Panc1 (cell line): Measurements from ENCODE around the gene RABL3. TPM values are rescaled to one million over a fixed set of nuclear protein-coding genes. Genes with fewer than 3 reads are reported as not detected.

ENCODE experiments used
- ATAC-seq: fragments of 200-7000 bp; cut with Tn5 transposase; 2 replicates; pipeline ENCODE4 v1.9.1; 2020; ENCODE audit warnings: mild to moderate bottlenecking, moderate library complexity
- BruUV-seq: library from RNA; stranded (reverse); fragments of 400-500 nt; replicated peaks from 2 replicates; lab custom pipeline; 2021; lab: Mats Ljungman, UMichigan
- CTCF ChIA-PET: fragments of 300-600 bp; sonication (Branson Sonifier 250); formaldehyde crosslinking; loops from one replicate; lab custom pipeline; 2022; ENCODE audit warnings: antibody characterized with exemption; lab: Charles Lee
- POLR2A ChIA-PET: fragments of 300-600 bp; sonication (Branson Sonifier 250); formaldehyde crosslinking; loops from one replicate; lab custom pipeline; 2022; ENCODE audit warnings: antibody characterized with exemption; lab: Charles Lee
- DNase-seq: peaks from one replicate; pipeline ENCODE4 v3.0.0-alpha.2; 2010; ENCODE audit warnings: low read depth, low spot score
- H3K27ac ChIP-seq: 2 replicates; pipeline ENCODE4 v1.5.1; 2011; ENCODE audit warnings: mild to moderate bottlenecking, low read length, inconsistent platforms
- H3K27me3 ChIP-seq: fragments of 200-500 bp; sonication (Bioruptor generic); 2 replicates; pipeline ENCODE4 v1.6.0; 2014; ENCODE audit warnings: low read length, inconsistent platforms; ENCODE audit not compliant: control insufficient read depth, insufficient read depth
- H3K36me3 ChIP-seq: fragments of 200-500 bp; sonication (Bioruptor generic); 2 replicates; pipeline ENCODE4 v1.5.1; 2014; ENCODE audit warnings: inconsistent platforms, mild to moderate bottlenecking, low read length, moderate library complexity; ENCODE audit not compliant: control insufficient read depth, insufficient read depth
- H3K4me1 ChIP-seq: 2 replicates; pipeline ENCODE4 v1.5.1; 2011; ENCODE audit warnings: inconsistent platforms, mild to moderate bottlenecking, low read length, moderate library complexity; ENCODE audit not compliant: control insufficient read depth, insufficient read depth
- H3K4me3 ChIP-seq, 2 experiments: 2 replicates each; pipeline ENCODE4 v1.5.1; 2011 to 2012; ENCODE audit warnings: low read depth in 2 of 2, low read length in 2 of 2, mild to moderate bottlenecking in 2 of 2, inconsistent platforms in 1 of 2, moderate library complexity in 1 of 2
- H3K9me3 ChIP-seq: fragments of 200-500 bp; sonication (Bioruptor generic); 2 replicates; pipeline ENCODE4 v1.5.1; 2014; ENCODE audit warnings: low read depth, mild to moderate bottlenecking, inconsistent platforms, low read length, moderate library complexity; ENCODE audit not compliant: control insufficient read depth, insufficient read depth
- CTCF ChIP-seq: fragments of 450-650 bp; IDR thresholded peaks from 2 replicates; pipeline ENCODE4 v1.5.1; 2017; ENCODE audit warnings: mild to moderate bottlenecking
- POLR2AphosphoS5 ChIP-seq: IDR thresholded peaks from 2 replicates; pipeline ENCODE4 v1.6.1; 2012; ENCODE audit warnings: mild to moderate bottlenecking, low read depth, low read length, moderate library complexity
- REST ChIP-seq, 2 experiments: IDR thresholded peaks; 2 replicates each; pipeline ENCODE4 v1.6.1; 2011 to 2012; ENCODE audit warnings: low read depth in 2 of 2, control low read depth in 1 of 2, low read length in 1 of 2, mild to moderate bottlenecking in 1 of 2, moderate library complexity in 1 of 2; ENCODE audit not compliant: insufficient read depth in 1 of 2
- SIN3A ChIP-seq: IDR thresholded peaks from 2 replicates; pipeline ENCODE4 v1.6.1; 2012; ENCODE audit warnings: low read depth, mild to moderate bottlenecking, low read length, moderate library complexity, borderline replicate concordance; ENCODE audit not compliant: insufficient read depth
- TCF7L2 ChIP-seq: IDR thresholded peaks from 2 replicates; pipeline ENCODE4 v1.6.1; 2011; ENCODE audit warnings: mild to moderate bottlenecking, low read depth, low read length, inconsistent platforms
- in situ Hi-C: cut with HindIII; loops from 2 replicates; pipeline ENCODE4 v1.10.0; 2016; ENCODE audit warnings: low sequenced_read_pairs, low pct_unique_long_range_greater_than_20kb
- intact Hi-C: fragments of 100-400 bp; cut with micrococcal nuclease; formaldehyde crosslinking; loops from one replicate; pipeline ENCODE4 v1.10.0; 2022; ENCODE audit not compliant: unreplicated experiment
- total RNA-seq: library from RNA; stranded (reverse); gene quantifications from one replicate; pipeline ENCODE4 v1.2.1, GENCODE V29; 2021; ENCODE audit not compliant: unreplicated experiment

RABL3 gene
- total RNA-seq, 1 experiment from 2014 or later = 15.8 TPM

- ChIA-PET CTCF (no interaction called here), POLR2A (no interaction called here)
- Histone ChIP-seq H3K36me3 (no peaks in the 10 kb centered on the region), H3K9me3 (no peaks in the 10 kb centered on the region), H3K27ac (no peak overlapping the region), H3K4me3 (no peak overlapping the region), H3K27me3 (no peaks in the 10 kb centered on the region), H3K4me1 (no peaks in the 10 kb centered on the region)
- intact Hi-C loops = no loop called here
- in situ Hi-C loops = no loop called here
- no peak for TF ChIP-seq CTCF
- TF ChIP-seq REST (IDR thresholded peaks at IDR 0.05; ENCODE audit: insufficient read depth in 1 of 2, low read depth in 2 of 2, low read length in 1 of 2) = no peak
- TF ChIP-seq SIN3A = no peak
- TF ChIP-seq POLR2AphosphoS5 = no peak
- no peak for TF ChIP-seq TCF7L2
- DNase-seq (no peak), ATAC-seq (no peak)
- no TSS peak for BruUV-seq
Measured at GRCh38 chr3:120770891-120771290, 28.6 kb upstream of the RABL3 start.

- Histone ChIP-seq H3K4me3 (no peak overlapping the region), H3K27ac (no peak overlapping the region), H3K36me3 (no peaks in the 10 kb centered on the region), H3K4me1 (no peaks in the 10 kb centered on the region), H3K9me3 (no peaks in the 10 kb centered on the region), H3K27me3 (no peaks in the 10 kb centered on the region)
- intact Hi-C loops = no loop called here
- ATAC-seq = no peak
- TF ChIP-seq TCF7L2 = no peak
- no peak for TF ChIP-seq REST (IDR thresholded peaks at IDR 0.05; ENCODE audit: insufficient read depth in 1 of 2, low read depth in 2 of 2, low read length in 1 of 2)
- no peak for TF ChIP-seq POLR2AphosphoS5
- TF ChIP-seq SIN3A = no peak
- TF ChIP-seq CTCF = no peak
- ChIA-PET CTCF (no interaction called here), POLR2A (no interaction called here)
- in situ Hi-C loops = no loop called here
- BruUV-seq = no TSS peak
- no peak for DNase-seq
Measured at GRCh38 chr3:120769436-120769835, 27.1 kb upstream of the RABL3 start.
